Measurements from ENCODE around the gene DND1. TPM values are rescaled to one million over a fixed set of nuclear protein-coding genes. Genes with fewer than 3 reads are reported as not detected.
"Not testable (repeated sequence)": the region's sequence is repeated elsewhere in the genome, so short reads cannot be mapped to it uniquely, and the experiment has no call there.

DND1 gene
- total RNA-seq, 1 donor from 2014 or later: not detected

DNA sequence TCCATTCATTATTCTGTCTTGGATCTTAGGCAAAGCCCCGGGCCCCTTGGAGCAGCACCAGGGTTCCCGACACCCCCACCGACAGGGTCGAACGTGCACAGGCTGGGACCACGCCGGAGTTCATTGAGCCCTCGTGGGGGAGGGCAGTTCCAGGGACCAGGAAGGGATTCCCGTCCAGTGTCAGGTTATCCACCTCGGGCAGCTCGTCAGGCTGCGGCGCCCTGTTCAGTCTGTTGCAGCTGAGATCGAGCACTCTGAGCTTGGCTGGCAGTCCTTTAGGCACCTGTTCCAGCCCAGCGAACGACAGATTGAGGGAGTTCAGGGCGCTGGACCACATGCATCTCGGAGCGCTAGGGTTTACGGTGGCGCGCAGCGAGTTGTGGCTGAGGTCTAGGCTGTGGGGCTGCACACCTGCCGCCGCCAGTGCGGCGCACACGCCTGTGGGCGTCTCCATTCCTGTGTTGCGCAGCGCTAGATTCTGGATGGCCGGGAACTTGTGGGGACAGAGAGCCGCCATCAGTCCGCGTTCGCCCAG is 41.5 kb downstream of the DND1 start:
- Histone ChIP-seq H3K36me3 (ENCODE audit: control insufficient read depth in 3 of 3, insufficient read depth in 3 of 3, low read length in 3 of 3) (no peaks in the 10 kb centered on the region), H3K9me3 (ENCODE audit: control insufficient read depth in 3 of 3, low read length in 3 of 3) (no peaks in the 10 kb centered on the region), H3K27me3 (ENCODE audit: control insufficient read depth in 3 of 3, insufficient read depth in 3 of 3, low read length in 3 of 3) (no peaks in the 10 kb centered on the region), H3K4me3 (ENCODE audit: low read length in 3 of 3) (peak overlapping the region; percentile 85 to 97 (median 92)), H3K4me1 (ENCODE audit: control insufficient read depth in 3 of 3, insufficient read depth in 3 of 3, low read length in 3 of 3) (peaks cover 19 to 20% (median 20%) of the 10 kb centered on the region in 3 donors), H3K9ac (ENCODE audit: low read depth in 1 of 3, low read length in 3 of 3) (peak overlapping the region; percentile 74 to 90 (median 86)), H3K27ac (ENCODE audit: low read depth, low read length) (peak overlapping the region; percentile 76)

DNA sequence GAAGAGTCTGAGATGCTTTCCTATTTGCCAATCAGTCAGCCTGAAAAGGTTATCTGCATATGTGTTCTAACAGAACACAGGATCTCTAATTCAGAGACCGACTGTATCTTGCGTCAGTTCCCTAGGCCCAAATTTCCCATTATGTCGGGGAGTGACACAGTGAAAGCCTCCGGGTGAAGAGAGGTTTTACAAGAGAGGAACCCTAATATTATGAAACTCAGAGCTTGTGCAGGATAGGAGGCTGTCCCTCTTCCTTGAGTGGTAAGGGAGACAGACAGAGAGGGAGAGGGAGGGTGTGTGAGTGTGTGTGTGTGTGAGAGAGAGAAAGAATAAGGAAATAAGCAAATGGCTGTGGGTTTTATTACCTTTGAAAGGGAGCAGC is 42.3 kb downstream of the DND1 start:
- Histone ChIP-seq H3K9ac (ENCODE audit: low read depth in 1 of 3, low read length in 3 of 3) (peak overlapping the region in 2 of 3 donors; percentile 27 to 90), H3K36me3 (ENCODE audit: control insufficient read depth in 3 of 3, insufficient read depth in 3 of 3, low read length in 3 of 3) (no peaks in the 10 kb centered on the region), H3K4me1 (ENCODE audit: control insufficient read depth in 3 of 3, insufficient read depth in 3 of 3, low read length in 3 of 3) (peaks cover 19 to 20% (median 20%) of the 10 kb centered on the region in 3 donors), H3K27me3 (ENCODE audit: control insufficient read depth in 3 of 3, insufficient read depth in 3 of 3, low read length in 3 of 3) (no peaks in the 10 kb centered on the region), H3K27ac (ENCODE audit: low read depth, low read length) (peak overlapping the region; percentile 76), H3K9me3 (ENCODE audit: control insufficient read depth in 3 of 3, low read length in 3 of 3) (no peaks in the 10 kb centered on the region), H3K4me3 (ENCODE audit: low read length in 3 of 3) (peak overlapping the region; percentile 14 to 92 (median 85))

DNA sequence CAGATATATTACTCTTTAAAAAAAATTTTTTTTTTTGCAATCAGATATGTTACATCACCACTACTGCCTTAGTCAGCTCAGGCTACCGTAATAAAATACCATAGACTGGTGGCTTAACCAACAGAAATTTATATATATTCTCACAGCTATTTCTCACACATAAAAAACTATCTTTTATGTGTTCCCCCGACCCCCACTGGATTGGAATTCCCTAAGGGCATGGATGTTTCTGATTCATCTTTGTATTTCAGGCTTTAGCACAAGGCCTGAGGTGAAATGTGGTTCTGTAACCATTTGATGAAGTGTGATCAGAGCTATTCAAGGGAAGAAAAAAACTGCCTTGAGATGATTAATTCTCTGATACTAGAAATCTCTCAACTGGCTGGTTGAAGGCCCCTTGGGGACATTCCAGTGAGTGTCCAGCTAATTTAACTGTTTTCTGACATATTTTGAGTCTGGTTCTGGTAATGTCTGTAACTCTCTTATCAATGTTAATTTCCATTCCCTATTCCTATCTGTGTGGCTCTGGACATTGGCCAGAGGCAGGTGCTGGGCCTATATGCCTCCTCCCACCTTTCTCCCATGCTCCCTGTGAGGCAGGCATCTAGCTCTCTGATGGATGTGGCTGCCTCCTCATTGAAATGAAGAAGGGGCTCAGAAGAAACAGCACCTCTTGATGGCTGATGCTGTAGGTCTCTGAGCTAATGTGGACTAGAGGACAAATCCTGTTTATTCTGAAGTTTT is 42.9 kb downstream of the DND1 start:
- H3K4me3 ChIP-seq (ENCODE audit: low read length in 3 of 3): peak overlapping the region; percentile 14 to 92 (median 36)
- H3K27ac ChIP-seq (ENCODE audit: low read depth, low read length): peak overlapping the region; percentile 76
- peak overlapping the region in 2 of 3 donors; percentile 27 to 50 for H3K9ac ChIP-seq (ENCODE audit: low read depth in 1 of 3, low read length in 3 of 3)
- H3K9me3 ChIP-seq (ENCODE audit: control insufficient read depth in 3 of 3, low read length in 3 of 3): no peaks in the 10 kb centered on the region
- no peaks in the 10 kb centered on the region for H3K27me3 ChIP-seq (ENCODE audit: control insufficient read depth in 3 of 3, insufficient read depth in 3 of 3, low read length in 3 of 3)
- H3K36me3 ChIP-seq (ENCODE audit: control insufficient read depth in 3 of 3, insufficient read depth in 3 of 3, low read length in 3 of 3): no peaks in the 10 kb centered on the region
- H3K4me1 ChIP-seq (ENCODE audit: control insufficient read depth in 3 of 3, insufficient read depth in 3 of 3, low read length in 3 of 3): peaks cover 19 to 20% (median 20%) of the 10 kb centered on the region in 3 donors

DNA sequence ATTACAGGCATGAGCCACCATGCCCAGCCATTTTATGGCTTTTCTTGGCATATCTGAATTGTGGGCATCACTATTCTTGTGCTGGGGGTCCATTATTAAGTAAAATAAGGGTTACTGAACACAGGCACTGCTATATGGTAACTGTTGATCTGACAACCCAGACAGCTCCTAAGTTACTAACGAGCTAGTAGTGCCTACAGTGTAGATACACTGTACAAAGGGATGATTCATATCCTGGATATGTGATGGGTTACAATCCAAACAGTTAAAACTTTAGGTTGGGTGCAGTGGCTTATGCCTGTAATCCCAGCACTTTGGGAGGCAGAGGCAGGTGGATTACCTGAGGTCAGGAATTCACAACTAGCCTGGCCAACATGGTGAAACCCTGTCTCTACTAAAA is 44.7 kb downstream of the DND1 start:
- no peaks in the 10 kb centered on the region for H3K9me3 ChIP-seq (ENCODE audit: control insufficient read depth in 3 of 3, low read length in 3 of 3)
- no peaks in the 10 kb centered on the region for H3K36me3 ChIP-seq (ENCODE audit: control insufficient read depth in 3 of 3, insufficient read depth in 3 of 3, low read length in 3 of 3)
- H3K4me1 ChIP-seq (ENCODE audit: control insufficient read depth in 3 of 3, insufficient read depth in 3 of 3, low read length in 3 of 3): peaks cover 19 to 20% (median 20%) of the 10 kb centered on the region in 3 donors
- no peak overlapping the region for H3K27ac ChIP-seq (ENCODE audit: low read depth, low read length)
- no peak overlapping the region for H3K4me3 ChIP-seq (ENCODE audit: low read length in 3 of 3)
- H3K9ac ChIP-seq (ENCODE audit: low read depth in 1 of 3, low read length in 3 of 3): no peak overlapping the region
- no peaks in the 10 kb centered on the region for H3K27me3 ChIP-seq (ENCODE audit: control insufficient read depth in 3 of 3, insufficient read depth in 3 of 3, low read length in 3 of 3)

DNA sequence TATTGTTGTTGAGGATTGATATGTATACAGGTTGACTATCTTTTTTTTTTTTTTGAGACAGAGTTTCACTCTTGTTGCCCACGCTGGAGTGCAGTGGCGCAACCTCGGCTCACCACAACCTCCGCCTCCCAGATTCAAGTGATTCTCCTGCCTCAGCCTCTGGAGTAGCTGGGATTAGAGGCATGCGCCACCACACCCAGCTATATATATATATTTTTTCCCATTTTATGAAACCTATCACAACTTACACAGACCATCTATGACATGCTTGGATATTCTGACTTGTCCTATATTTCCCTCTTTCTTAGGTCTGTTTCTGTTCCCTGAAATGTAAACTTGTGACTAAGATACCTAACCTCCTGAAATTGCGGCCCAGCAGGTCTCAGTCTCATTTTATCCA is 45.4 kb downstream of the DND1 start:
- Histone ChIP-seq H3K27ac (ENCODE audit: low read depth, low read length) (no peak overlapping the region), H3K9ac (ENCODE audit: low read depth in 1 of 3, low read length in 3 of 3) (no peak overlapping the region), H3K27me3 (ENCODE audit: control insufficient read depth in 3 of 3, insufficient read depth in 3 of 3, low read length in 3 of 3) (no peaks in the 10 kb centered on the region), H3K4me3 (ENCODE audit: low read length in 3 of 3) (no peak overlapping the region), H3K36me3 (ENCODE audit: control insufficient read depth in 3 of 3, insufficient read depth in 3 of 3, low read length in 3 of 3) (no peaks in the 10 kb centered on the region), H3K4me1 (ENCODE audit: control insufficient read depth in 3 of 3, insufficient read depth in 3 of 3, low read length in 3 of 3) (peaks cover 14 to 15% (median 14%) of the 10 kb centered on the region in 3 donors), H3K9me3 (ENCODE audit: control insufficient read depth in 3 of 3, low read length in 3 of 3) (no peaks in the 10 kb centered on the region)

DNA sequence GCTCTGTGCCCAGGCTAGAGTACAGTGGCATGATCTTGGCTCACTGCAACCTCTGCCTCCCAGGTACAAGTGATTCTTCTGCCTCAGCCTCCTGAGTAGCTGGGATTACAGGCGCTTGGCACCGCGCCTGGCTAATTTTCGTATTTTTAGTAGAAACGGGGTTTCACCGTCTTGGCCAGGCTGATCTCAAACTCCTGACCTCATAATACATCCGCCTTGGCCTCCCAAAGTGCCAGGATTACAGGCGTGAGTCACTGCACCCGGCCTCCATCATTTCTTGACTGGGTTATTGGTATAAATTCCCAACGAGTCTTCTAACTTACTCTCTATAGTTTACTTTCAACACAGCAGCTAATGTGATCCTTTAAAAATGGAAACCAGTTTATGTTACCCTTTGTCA is 48.5 kb downstream of the DND1 start:
- H3K9me3 ChIP-seq (ENCODE audit: control insufficient read depth in 3 of 3, low read length in 3 of 3); H3K4me3 ChIP-seq (ENCODE audit: low read length in 3 of 3); H3K27me3 ChIP-seq (ENCODE audit: control insufficient read depth in 3 of 3, insufficient read depth in 3 of 3, low read length in 3 of 3); H3K27ac ChIP-seq (ENCODE audit: low read depth, low read length); H3K9ac ChIP-seq (ENCODE audit: low read depth in 1 of 3, low read length in 3 of 3); H3K36me3 ChIP-seq (ENCODE audit: control insufficient read depth in 3 of 3, insufficient read depth in 3 of 3, low read length in 3 of 3); H3K4me1 ChIP-seq (ENCODE audit: control insufficient read depth in 3 of 3, insufficient read depth in 3 of 3, low read length in 3 of 3): not testable (repeated sequence)

DNA sequence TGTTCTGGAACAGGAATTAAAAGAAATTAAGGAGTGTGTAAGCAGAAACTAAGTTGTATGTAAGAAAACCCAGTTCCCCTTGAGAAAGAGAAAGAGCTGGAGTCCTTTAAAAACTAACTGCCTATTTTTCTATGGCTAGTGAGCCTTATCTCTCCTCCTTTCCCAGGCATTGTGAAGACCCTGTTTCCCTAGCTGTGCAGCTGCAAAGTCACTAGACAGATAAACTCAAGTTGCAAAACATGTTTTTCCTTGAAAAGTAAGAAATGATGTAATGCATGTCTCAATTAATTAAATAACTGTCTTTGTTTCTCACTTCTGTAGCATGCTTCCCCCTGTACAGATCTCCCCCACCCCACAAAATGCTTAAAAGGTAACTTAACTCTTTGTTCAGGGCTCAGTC is 50.3 kb downstream of the DND1 start:
- H3K9me3 ChIP-seq (ENCODE audit: control insufficient read depth in 3 of 3, low read length in 3 of 3); H3K36me3 ChIP-seq (ENCODE audit: control insufficient read depth in 3 of 3, insufficient read depth in 3 of 3, low read length in 3 of 3); H3K4me1 ChIP-seq (ENCODE audit: control insufficient read depth in 3 of 3, insufficient read depth in 3 of 3, low read length in 3 of 3); H3K27me3 ChIP-seq (ENCODE audit: control insufficient read depth in 3 of 3, insufficient read depth in 3 of 3, low read length in 3 of 3); H3K27ac ChIP-seq (ENCODE audit: low read depth, low read length); H3K9ac ChIP-seq (ENCODE audit: low read depth in 1 of 3, low read length in 3 of 3); H3K4me3 ChIP-seq (ENCODE audit: low read length in 3 of 3): not testable (repeated sequence)

DNA sequence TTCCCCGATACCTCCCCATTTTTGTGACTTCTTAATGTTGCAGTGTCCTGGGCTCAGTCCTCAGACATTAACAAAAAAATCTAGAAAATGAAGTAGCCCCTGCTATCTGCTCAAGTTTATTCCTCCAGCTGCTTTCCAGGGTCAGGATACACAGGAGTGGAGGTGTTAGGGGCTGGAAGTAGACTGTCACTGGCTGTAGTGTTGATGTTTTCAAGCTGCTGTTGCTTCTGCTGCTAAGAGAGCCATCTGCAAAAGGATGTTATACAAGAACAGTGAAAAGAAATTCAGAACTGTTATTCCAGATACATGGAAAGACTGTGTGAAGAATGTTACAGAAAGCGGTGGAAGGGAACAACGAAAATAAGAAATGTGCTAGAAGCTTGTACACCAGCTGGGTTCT is 51.1 kb downstream of the DND1 start:
- Histone ChIP-seq H3K36me3 (ENCODE audit: control insufficient read depth in 3 of 3, insufficient read depth in 3 of 3, low read length in 3 of 3) (no peaks in the 10 kb centered on the region), H3K9ac (ENCODE audit: low read depth in 1 of 3, low read length in 3 of 3) (no peak overlapping the region), H3K4me1 (ENCODE audit: control insufficient read depth in 3 of 3, insufficient read depth in 3 of 3, low read length in 3 of 3) (no peaks in the 10 kb centered on the region), H3K27ac (ENCODE audit: low read depth, low read length) (no peak overlapping the region), H3K9me3 (ENCODE audit: control insufficient read depth in 3 of 3, low read length in 3 of 3) (no peaks in the 10 kb centered on the region), H3K27me3 (ENCODE audit: control insufficient read depth in 3 of 3, insufficient read depth in 3 of 3, low read length in 3 of 3) (no peaks in the 10 kb centered on the region), H3K4me3 (ENCODE audit: low read length in 3 of 3) (no peak overlapping the region)

Small RNAs within 50 kb of the gene (small RNA-seq; reads per million reads assigned to genes)
- 3.8 reads per million, percentile 89 among the genes with 10 or more reads in this experiment for gene VTRNA1-1
- 0.28 reads per million, percentile 25 among the genes with 10 or more reads in this experiment for gene VTRNA1-2

Other genes with a start within 250 kb of the DND1 start
- not detected for gene EIF4EBP3, start 125.9 kb downstream of the DND1 start, total RNA-seq
- gene SRA1, start 116.1 kb downstream of the DND1 start, total RNA-seq: 15.1 TPM
- 7.3 TPM for gene APBB3, start 109.0 kb downstream of the DND1 start, total RNA-seq
- gene SLC35A4, start 108.7 kb downstream of the DND1 start, total RNA-seq: 7.3 TPM
- gene CD14, start 40.4 kb downstream of the DND1 start, total RNA-seq: 39.7 TPM
- gene TMCO6, start 34.1 kb downstream of the DND1 start, total RNA-seq: 2.6 TPM
- gene NDUFA2, start 25.9 kb downstream of the DND1 start, total RNA-seq: 42.8 TPM
- 60.5 TPM for gene IK, start 25.7 kb downstream of the DND1 start, total RNA-seq
- gene WDR55, start 8.7 kb downstream of the DND1 start, total RNA-seq: 9.4 TPM
- gene HARS1, start 17.8 kb upstream of the DND1 start, total RNA-seq: 40.2 TPM
- 15.7 TPM for gene HARS2, start 17.9 kb upstream of the DND1 start, total RNA-seq
- gene ZMAT2, start 26.9 kb upstream of the DND1 start, total RNA-seq: 33.4 TPM
- gene PCDHA1, start 112.6 kb upstream of the DND1 start, total RNA-seq: not detected
- gene PCDHA2, start 121.3 kb upstream of the DND1 start, total RNA-seq: under 0.01 TPM
- gene PCDHA3, start 127.5 kb upstream of the DND1 start, total RNA-seq: not detected
- 0.52 TPM for gene PCDHA4, start 133.5 kb upstream of the DND1 start, total RNA-seq
- not detected for gene PCDHA5, start 148.0 kb upstream of the DND1 start, total RNA-seq
- under 0.01 TPM for gene PCDHA6, start 154.4 kb upstream of the DND1 start, total RNA-seq
- 0.52 TPM for gene PCDHA7, start 160.7 kb upstream of the DND1 start, total RNA-seq
- gene PCDHA8, start 167.6 kb upstream of the DND1 start, total RNA-seq: 0.52 TPM
- 0.52 TPM for gene PCDHA9, start 174.8 kb upstream of the DND1 start, total RNA-seq
- under 0.01 TPM for gene PCDHA10, start 182.3 kb upstream of the DND1 start, total RNA-seq
- gene PCDHA11, start 195.4 kb upstream of the DND1 start, total RNA-seq: under 0.01 TPM
- gene PCDHA12, start 201.7 kb upstream of the DND1 start, total RNA-seq: not detected
- gene PCDHA13, start 208.5 kb upstream of the DND1 start, total RNA-seq: under 0.01 TPM